Measurements from ENCODE around the gene DNASE1.
"Not testable (repeated sequence)": the region's sequence is repeated elsewhere in the genome, so short reads cannot be mapped to it uniquely, and the experiment has no call there.

DNASE1 gene

GRCh38 chr16:3654249-3654991, at the start of gene DNASE1:
Gene DNASE1 (plus strand): TSS chr16:3654691. CDS start chr16:3655374, 683 bp downstream.
- peak; percentile 59 for DNase-seq (ENCODE audit: low read depth)

GRCh38 chr16:3606441-3606840, 48.0 kb upstream of the DNASE1 start:
- DNase-seq (ENCODE audit: low read depth): no peak

GRCh38 chr16:3607161-3607560, 47.3 kb upstream of the DNASE1 start:
- no peak for DNase-seq (ENCODE audit: low read depth)

- DNase-seq (ENCODE audit: low read depth): no peak
Observed at GRCh38 chr16:3607634-3608033, 46.9 kb upstream of the DNASE1 start.

GRCh38 chr16:3608069-3608468, 46.4 kb upstream of the DNASE1 start:
- DNase-seq (ENCODE audit: low read depth): no peak

GRCh38 chr16:3608976-3609375, 45.5 kb upstream of the DNASE1 start:
- not testable (repeated sequence) for DNase-seq (ENCODE audit: low read depth)

- no peak for DNase-seq (ENCODE audit: low read depth)
Observed at GRCh38 chr16:3609895-3610697, 44.4 kb upstream of the DNASE1 start.

GRCh38 chr16:3610698-3611145, 43.8 kb upstream of the DNASE1 start:
- DNase-seq (ENCODE audit: low read depth): no peak

GRCh38 chr16:3611146-3611975, 43.1 kb upstream of the DNASE1 start, which contains the start of gene SLX4:
Gene SLX4 (minus strand): TSS chr16:3611606. CDS start chr16:3608964, 2,642 bp downstream.
- peak; percentile 76 for DNase-seq (ENCODE audit: low read depth)

- no peak for DNase-seq (ENCODE audit: low read depth)
Observed at GRCh38 chr16:3612510-3613466, 41.7 kb upstream of the DNASE1 start.

- peak; percentile 38 for DNase-seq (ENCODE audit: low read depth)
Observed at GRCh38 chr16:3618769-3619141, 35.7 kb upstream of the DNASE1 start.

- DNase-seq (ENCODE audit: low read depth): no peak
Observed at GRCh38 chr16:3623642-3624041, 30.8 kb upstream of the DNASE1 start.

GRCh38 chr16:3625331-3625730, 29.2 kb upstream of the DNASE1 start:
- no peak for DNase-seq (ENCODE audit: low read depth)

- peak; percentile 35 for DNase-seq (ENCODE audit: low read depth)
Observed at GRCh38 chr16:3625911-3626732, 28.4 kb upstream of the DNASE1 start.

GRCh38 chr16:3637371-3637923, 17.0 kb upstream of the DNASE1 start:
- DNase-seq (ENCODE audit: low read depth): peak; percentile 61

GRCh38 chr16:3638916-3639644, 15.4 kb upstream of the DNASE1 start:
- no peak for DNase-seq (ENCODE audit: low read depth)

GRCh38 chr16:3640207-3640606, 14.3 kb upstream of the DNASE1 start:
- DNase-seq (ENCODE audit: low read depth): peak; percentile 9

GRCh38 chr16:3640632-3641501, 13.6 kb upstream of the DNASE1 start:
- DNase-seq (ENCODE audit: low read depth): no peak

Data from amniotic epithelial cell (primary cell).